Neural progenitor cell (in vitro differentiated cells): ENCODE data around the gene ILF3. TPM values are rescaled to one million over a fixed set of nuclear protein-coding genes. Genes with fewer than 3 reads are reported as not detected.
A peak's percentile ranks its signal among the peaks of the same experiment; 100 is the strongest.

ENCODE experiments used
- DNase-seq: peaks from one replicate; pipeline ENCODE4 v3.0.0-alpha.2; 2016; ENCODE audit warnings: low spot score
- H2AFZ ChIP-seq: fragments of 200-600 bp; sonication (generic); replicated peaks from 2 replicates; pipeline ENCODE4 v1.6.1; 2016; ENCODE audit warnings: antibody characterized with exemption
- H3F3A ChIP-seq: fragments of 200-600 bp; sonication (generic); 2 replicates; pipeline ENCODE4 v1.6.1; 2016; ENCODE audit warnings: antibody characterized with exemption, low read depth
- H3K27ac ChIP-seq: fragments of 200-600 bp; sonication (generic); 2 replicates; pipeline ENCODE4 v1.5.1; 2016; ENCODE audit warnings: mild to moderate bottlenecking
- H3K27me3 ChIP-seq: fragments of 200-600 bp; sonication (generic); 2 replicates; pipeline ENCODE4 v1.6.1; 2016; ENCODE audit warnings: mild to moderate bottlenecking, moderate library complexity
- H3K36me3 ChIP-seq: fragments of 200-600 bp; sonication (generic); 2 replicates; pipeline ENCODE4 v1.5.1; 2016
- H3K4me1 ChIP-seq: fragments of 200-600 bp; sonication (generic); 2 replicates; pipeline ENCODE4 v1.6.1; 2016; ENCODE audit warnings: mixed run types
- H3K4me2 ChIP-seq: fragments of 200-600 bp; sonication (generic); 2 replicates; pipeline ENCODE4 v1.6.1; 2016
- H3K4me3 ChIP-seq: fragments of 200-600 bp; sonication (generic); 2 replicates; pipeline ENCODE4 v1.5.1; 2016
- H3K79me2 ChIP-seq: fragments of 200-600 bp; sonication (generic); 2 replicates; pipeline ENCODE4 v1.6.1; 2016; ENCODE audit warnings: low read depth
- H3K9ac ChIP-seq: fragments of 200-600 bp; sonication (generic); 2 replicates; pipeline ENCODE4 v1.6.1; 2016
- H3K9me3 ChIP-seq: fragments of 200-600 bp; sonication (generic); 2 replicates; pipeline ENCODE4 v1.5.1; 2016; ENCODE audit warnings: low read depth
- H4K20me1 ChIP-seq: fragments of 200-600 bp; sonication (generic); 2 replicates; pipeline ENCODE4 v1.6.1; 2016; ENCODE audit warnings: low read depth
- H3K27ac Mint-ChIP-seq: 3 replicates; pipeline ENCODE4 v1.8.0; 2021; ENCODE audit warnings: mixed read lengths
- H3K27me3 Mint-ChIP-seq: 2 replicates; pipeline ENCODE4 v1.8.0; 2022; ENCODE audit warnings: low read depth, mild to moderate bottlenecking, inconsistent platforms, moderate library complexity, mixed read lengths; ENCODE audit not compliant: insufficient read depth
- H3K36me3 Mint-ChIP-seq: 3 replicates; pipeline ENCODE4 v1.8.0; 2021; ENCODE audit warnings: mixed read lengths
- H3K4me1 Mint-ChIP-seq: 3 replicates; pipeline ENCODE4 v1.8.0; 2021; ENCODE audit warnings: mixed read lengths
- H3K4me3 Mint-ChIP-seq: 3 replicates; pipeline ENCODE4 v1.8.0; 2021; ENCODE audit warnings: mild to moderate bottlenecking, moderate library complexity, mixed read lengths
- H3K9me3 Mint-ChIP-seq: 3 replicates; pipeline ENCODE4 v1.8.0; 2020; ENCODE audit warnings: mixed read lengths
- EZH2 ChIP-seq: fragments of 200-600 bp; sonication (generic); IDR thresholded peaks from 2 replicates; pipeline ENCODE4 v1.6.1; 2017; ENCODE audit warnings: antibody characterized with exemption, mild to moderate bottlenecking, moderate library complexity
- EZH2phosphoT487 ChIP-seq: fragments of 200-600 bp; sonication (generic); IDR thresholded peaks from 2 replicates; pipeline ENCODE4 v1.6.1; 2017; ENCODE audit warnings: antibody characterized with exemption
- total RNA-seq: library from RNA; depleted of rRNA; stranded (reverse); fragments of >200 nt; gene quantifications from 2 replicates; pipeline ENCODE4 v1.2.3, GENCODE V29; 2015; ENCODE audit warnings: low replicate concordance
- TF ChIP-seq, protein P1 (sequence below): fragments of 200-600 bp; sonication (generic); IDR thresholded peaks from 2 replicates; pipeline ENCODE4 v1.5.1; 2017; ENCODE audit warnings: antibody characterized with exemption, mild to moderate bottlenecking

Gene ILF3
- total RNA-seq, 1 donor from 2014 or later = 477 TPM

DNA sequence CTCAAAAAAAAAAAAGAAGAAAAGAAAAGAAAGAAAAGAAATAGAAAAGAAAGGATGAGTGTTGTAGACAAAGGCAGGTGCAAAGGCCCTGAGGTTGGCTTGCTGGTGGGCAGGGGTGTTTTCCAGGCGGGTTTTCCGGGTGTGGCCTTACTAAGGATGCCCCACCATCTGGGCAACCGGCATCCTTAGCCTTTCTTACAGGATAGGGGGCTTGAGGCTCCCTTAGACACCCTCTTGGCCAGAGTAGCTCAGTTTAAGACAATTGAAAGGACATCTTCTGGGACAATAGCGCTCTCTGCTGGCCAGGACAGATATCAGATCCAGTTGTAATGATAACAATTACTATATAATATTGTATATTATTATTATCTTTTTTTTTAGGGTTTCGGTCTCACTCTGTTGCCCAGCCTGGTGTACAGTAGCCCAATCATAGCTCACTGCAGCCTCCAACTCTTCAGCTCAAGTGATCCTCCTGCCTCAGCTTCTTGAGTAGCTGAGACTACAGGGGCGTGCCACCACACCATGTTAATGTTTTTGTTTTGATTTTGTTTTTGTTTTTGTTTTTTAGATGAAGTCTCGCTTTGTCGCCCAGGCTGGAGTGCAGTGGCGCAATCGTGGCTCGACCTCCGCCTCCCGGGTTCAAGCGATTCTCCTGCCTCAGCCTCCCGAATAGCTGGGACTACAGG, 45.6 kb downstream of the ILF3 start:
- no peaks in the 10 kb centered on the region for H3K9me3 Mint-ChIP-seq
- Histone ChIP-seq H3K36me3 (no peaks in the 10 kb centered on the region), H3K9ac (no peak overlapping the region), H3K9me3 (no peaks in the 10 kb centered on the region), H2AFZ (no peak overlapping the region), H3K4me3 (no peak overlapping the region), H3K27ac (no peak overlapping the region), H3K4me1 (no peaks in the 10 kb centered on the region), H3K79me2 (peaks cover 3% of the 10 kb centered on the region), H3K27me3 (no peaks in the 10 kb centered on the region), H3K4me2 (no peak overlapping the region), H3F3A (peaks cover 26% of the 10 kb centered on the region), H4K20me1 (peaks cover 15% of the 10 kb centered on the region)
- no peak overlapping the region for H3K4me3 Mint-ChIP-seq
- H3K27ac Mint-ChIP-seq = no peak overlapping the region
- H3K4me1 Mint-ChIP-seq = peaks cover 22% of the 10 kb centered on the region
- peak; percentile 70 for DNase-seq
- no peaks in the 10 kb centered on the region for H3K36me3 Mint-ChIP-seq
- TF ChIP-seq, protein P1, sequence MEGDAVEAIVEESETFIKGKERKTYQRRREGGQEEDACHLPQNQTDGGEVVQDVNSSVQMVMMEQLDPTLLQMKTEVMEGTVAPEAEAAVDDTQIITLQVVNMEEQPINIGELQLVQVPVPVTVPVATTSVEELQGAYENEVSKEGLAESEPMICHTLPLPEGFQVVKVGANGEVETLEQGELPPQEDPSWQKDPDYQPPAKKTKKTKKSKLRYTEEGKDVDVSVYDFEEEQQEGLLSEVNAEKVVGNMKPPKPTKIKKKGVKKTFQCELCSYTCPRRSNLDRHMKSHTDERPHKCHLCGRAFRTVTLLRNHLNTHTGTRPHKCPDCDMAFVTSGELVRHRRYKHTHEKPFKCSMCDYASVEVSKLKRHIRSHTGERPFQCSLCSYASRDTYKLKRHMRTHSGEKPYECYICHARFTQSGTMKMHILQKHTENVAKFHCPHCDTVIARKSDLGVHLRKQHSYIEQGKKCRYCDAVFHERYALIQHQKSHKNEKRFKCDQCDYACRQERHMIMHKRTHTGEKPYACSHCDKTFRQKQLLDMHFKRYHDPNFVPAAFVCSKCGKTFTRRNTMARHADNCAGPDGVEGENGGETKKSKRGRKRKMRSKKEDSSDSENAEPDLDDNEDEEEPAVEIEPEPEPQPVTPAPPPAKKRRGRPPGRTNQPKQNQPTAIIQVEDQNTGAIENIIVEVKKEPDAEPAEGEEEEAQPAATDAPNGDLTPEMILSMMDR = peak; percentile 69
- TF ChIP-seq EZH2phosphoT487 = no peak
- peaks cover 7% of the 10 kb centered on the region for H3K27me3 Mint-ChIP-seq

DNA sequence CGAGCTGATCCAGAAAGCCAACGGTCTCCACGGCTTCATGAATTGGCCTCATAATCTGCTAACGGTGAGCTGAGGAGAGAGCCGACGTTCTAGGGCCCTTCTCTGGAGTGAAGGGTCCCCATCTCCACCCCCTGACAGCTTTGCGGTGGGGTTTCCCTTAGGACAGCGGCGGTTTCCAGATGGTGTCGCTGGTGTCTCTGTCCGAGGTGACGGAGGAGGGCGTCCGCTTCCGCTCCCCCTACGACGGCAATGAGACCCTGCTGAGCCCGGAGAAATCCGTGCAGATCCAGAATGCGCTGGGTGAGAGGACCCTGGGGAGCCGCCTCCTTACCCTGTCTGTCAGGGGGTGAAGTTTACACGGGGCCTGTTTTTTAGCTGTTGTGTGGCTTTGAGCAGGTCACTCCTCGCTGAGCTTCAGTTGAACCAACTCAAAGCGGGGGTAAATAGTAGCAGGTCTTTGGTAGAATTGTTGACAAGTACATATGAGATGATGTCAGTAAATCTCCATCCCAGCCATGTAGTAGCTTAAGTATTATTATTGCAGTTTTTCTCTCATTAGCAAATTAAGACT, 47.9 kb downstream of the ILF3 start:
- peak; percentile 83 for DNase-seq
- no peaks in the 10 kb centered on the region for H4K20me1 ChIP-seq
- no peak for TF ChIP-seq EZH2phosphoT487
- TF ChIP-seq EZH2 = no peak
- TF ChIP-seq, protein P1 = peak; percentile 26
- peaks cover 3% of the 10 kb centered on the region for H3K79me2 ChIP-seq
- peak overlapping the region; percentile 76 for H3K4me3 ChIP-seq
- H3F3A ChIP-seq = peaks cover 14% of the 10 kb centered on the region
- H3K4me1 Mint-ChIP-seq = peaks cover 8% of the 10 kb centered on the region
- peaks cover 2% of the 10 kb centered on the region for H3K36me3 Mint-ChIP-seq
- H3K27ac ChIP-seq = peak overlapping the region; percentile 9
- H3K4me3 Mint-ChIP-seq = peak overlapping the region; percentile 95
- peak overlapping the region; percentile 91 for H3K4me2 ChIP-seq
- peaks cover 2% of the 10 kb centered on the region for H3K27me3 Mint-ChIP-seq
- H3K9me3 Mint-ChIP-seq = no peaks in the 10 kb centered on the region
- H3K4me1 ChIP-seq = no peaks in the 10 kb centered on the region
- peak overlapping the region; percentile 90 for H2AFZ ChIP-seq
- H3K27me3 ChIP-seq = no peaks in the 10 kb centered on the region
- H3K36me3 ChIP-seq = no peaks in the 10 kb centered on the region
- H3K9ac ChIP-seq = peak overlapping the region; percentile 30
- H3K27ac Mint-ChIP-seq = no peak overlapping the region
- no peaks in the 10 kb centered on the region for H3K9me3 ChIP-seq

DNA sequence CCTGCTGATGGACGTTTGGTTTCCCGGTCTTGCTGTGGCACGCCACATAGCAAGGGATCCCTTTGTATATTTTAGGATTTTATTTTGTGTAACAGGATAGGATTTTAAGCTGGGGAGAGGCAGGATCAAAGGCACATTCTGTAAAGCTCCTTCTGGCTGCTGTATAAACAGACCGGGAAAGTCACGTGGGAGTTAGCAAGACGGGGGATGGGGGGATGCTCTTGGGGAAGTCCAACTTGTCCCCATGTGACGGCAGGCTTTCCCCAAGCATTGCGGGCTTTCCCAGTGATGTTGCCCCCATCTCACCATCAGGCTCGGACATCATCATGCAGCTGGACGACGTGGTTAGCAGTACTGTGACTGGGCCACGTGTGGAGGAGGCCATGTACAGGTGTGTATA, 52.8 kb downstream of the ILF3 start:
- no peak overlapping the region for H3K27ac Mint-ChIP-seq
- H3K4me1 Mint-ChIP-seq = peaks cover 4% of the 10 kb centered on the region
- H3K9me3 ChIP-seq = no peaks in the 10 kb centered on the region
- no peaks in the 10 kb centered on the region for H3K27me3 ChIP-seq
- no peaks in the 10 kb centered on the region for H3K36me3 ChIP-seq
- no peak overlapping the region for H3K4me3 ChIP-seq
- no peaks in the 10 kb centered on the region for H3K4me1 ChIP-seq
- no peaks in the 10 kb centered on the region for H4K20me1 ChIP-seq
- no peak overlapping the region for H3K9ac ChIP-seq
- no peak overlapping the region for H2AFZ ChIP-seq
- peaks cover 6% of the 10 kb centered on the region for H3K36me3 Mint-ChIP-seq
- peaks cover 4% of the 10 kb centered on the region for H3F3A ChIP-seq
- no peak overlapping the region for H3K4me3 Mint-ChIP-seq
- no peak overlapping the region for H3K4me2 ChIP-seq
- TF ChIP-seq EZH2 = no peak
- TF ChIP-seq, protein P1 = no peak
- no peak for TF ChIP-seq EZH2phosphoT487
- no peak for DNase-seq
- H3K27ac ChIP-seq = no peak overlapping the region
- H3K27me3 Mint-ChIP-seq = peaks cover 2% of the 10 kb centered on the region
- peaks cover 3% of the 10 kb centered on the region for H3K79me2 ChIP-seq
- H3K9me3 Mint-ChIP-seq = no peaks in the 10 kb centered on the region
